Endometrial microvascular endothelial cells (primary cell): ENCODE measurements around the gene STK33. TPM values are rescaled to one million over a fixed set of nuclear protein-coding genes. Genes with fewer than 3 reads are reported as not detected.

Experiments used
- in situ Hi-C: cut with HindIII; loops from 2 replicates; pipeline ENCODE4 v1.10.0; 2017; ENCODE audit warnings: low sequenced_read_pairs, low pct_unique_long_range_greater_than_20kb; ENCODE audit errors: inconsistent ontology term
- total RNA-seq: library from RNA; depleted of rRNA; stranded (reverse); fragments of >200 nt; gene quantifications from one replicate; pipeline ENCODE4 v1.2.3, GENCODE V29; 2015; ENCODE audit errors: inconsistent ontology term

The STK33 gene
- total RNA-seq, 1 donor from 2014 or later = 0.28 TPM

DNA sequence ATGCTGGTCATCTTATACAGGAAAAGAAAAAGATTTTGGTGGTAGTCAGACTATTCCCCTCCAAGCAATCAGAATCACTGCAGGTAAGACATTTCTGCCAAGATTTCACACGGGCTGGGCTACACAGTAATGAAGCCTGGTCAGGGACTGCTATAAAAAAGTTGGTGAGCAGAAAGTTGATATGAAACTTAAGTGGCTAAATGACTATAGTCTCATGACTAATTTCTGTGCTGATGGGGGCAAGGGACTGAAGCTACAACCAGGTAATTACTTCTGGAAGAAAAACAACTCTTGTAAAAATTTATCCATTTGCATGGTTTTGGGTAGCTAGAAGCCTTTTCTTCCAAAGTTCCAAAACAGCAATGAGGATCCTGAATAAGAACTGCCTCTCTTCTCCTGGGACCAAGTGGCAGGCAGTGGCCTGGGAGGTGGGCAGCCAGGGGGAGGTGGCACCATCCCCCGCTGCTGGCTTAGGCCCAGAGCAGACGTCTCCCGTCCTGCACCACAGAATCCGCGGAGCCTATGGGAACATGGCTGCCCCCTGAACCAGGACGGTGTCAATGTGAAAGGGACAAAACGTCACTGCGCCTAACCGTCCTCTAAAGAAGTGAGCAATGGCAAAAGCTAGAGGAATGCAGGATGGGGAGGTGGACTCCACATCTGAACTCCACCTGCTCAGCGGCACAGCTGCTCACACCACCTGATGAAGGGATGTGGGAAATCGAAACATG lies 207.7 kb downstream of the STK33 start:
- in situ Hi-C loops = no loop called here

DNA sequence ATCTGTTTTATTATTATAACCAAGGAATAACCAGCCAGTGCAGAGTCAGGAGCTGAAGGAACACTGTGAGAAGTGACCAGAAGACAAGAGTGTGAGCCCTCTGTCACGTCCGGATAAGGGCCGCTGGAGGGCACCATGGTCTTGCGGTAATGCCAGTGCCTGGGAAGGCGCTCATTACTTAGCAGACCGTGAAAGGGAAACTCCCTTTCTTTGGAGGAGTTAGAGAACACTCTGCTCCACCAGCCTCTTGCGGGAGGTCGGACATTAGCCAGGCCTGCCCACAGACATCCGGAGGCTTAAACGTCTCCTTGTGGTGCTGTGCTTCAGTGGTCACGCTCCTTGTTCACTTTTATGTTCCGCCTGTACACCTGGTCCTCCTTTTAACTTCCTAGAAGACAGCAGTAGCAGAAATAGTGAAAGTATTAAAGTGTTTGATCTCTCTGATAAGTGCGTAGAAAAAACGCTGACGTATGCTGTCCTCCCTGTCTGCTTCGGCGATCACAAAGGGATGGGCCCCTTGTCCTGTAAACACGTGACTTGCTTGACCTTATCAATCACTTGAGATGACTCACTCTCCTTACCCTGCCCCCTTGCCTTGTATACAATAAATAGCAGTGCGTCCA lies 209.7 kb downstream of the STK33 start:
- in situ Hi-C loops = no loop called here

DNA sequence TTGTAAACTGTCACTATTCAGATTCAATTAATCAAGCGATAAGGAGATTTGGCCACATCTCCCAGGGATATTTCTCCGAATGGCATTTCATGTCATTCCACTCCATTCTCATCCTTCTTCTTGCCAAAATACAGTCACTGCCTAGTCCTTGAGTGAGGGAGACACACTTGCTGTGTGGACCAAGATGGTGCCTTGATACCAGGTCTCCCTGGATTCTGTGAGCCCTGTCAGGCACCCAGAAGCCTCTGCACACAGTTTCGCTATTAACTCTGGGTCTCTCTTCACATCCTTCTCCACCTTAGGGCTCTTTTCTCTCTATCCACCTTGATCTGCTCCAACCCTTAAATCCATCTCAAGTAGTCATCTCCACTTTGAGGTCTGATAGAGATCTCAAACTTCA lies 210.4 kb downstream of the STK33 start:
- in situ Hi-C loops = no loop called here

DNA sequence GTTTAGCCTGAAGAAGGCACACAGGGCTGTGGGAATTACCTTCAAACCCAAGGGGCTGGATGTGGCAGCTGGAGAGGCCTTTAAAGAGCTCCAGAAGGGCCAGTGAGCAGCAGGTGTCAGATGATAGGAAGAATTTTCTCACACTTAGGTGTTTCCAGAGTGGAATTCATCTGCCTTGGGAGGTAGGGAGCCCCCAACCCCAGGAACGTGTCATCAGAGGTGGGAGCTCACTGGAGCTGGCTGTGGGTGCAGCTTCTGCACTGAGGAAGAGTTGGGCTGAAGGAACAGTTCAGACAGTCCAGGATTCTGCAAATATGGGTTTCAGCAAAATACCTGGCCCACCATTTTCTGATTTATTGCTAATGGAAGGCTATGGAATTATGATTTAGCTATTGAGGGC lies 210.8 kb downstream of the STK33 start:
- in situ Hi-C loops = no loop called here

DNA sequence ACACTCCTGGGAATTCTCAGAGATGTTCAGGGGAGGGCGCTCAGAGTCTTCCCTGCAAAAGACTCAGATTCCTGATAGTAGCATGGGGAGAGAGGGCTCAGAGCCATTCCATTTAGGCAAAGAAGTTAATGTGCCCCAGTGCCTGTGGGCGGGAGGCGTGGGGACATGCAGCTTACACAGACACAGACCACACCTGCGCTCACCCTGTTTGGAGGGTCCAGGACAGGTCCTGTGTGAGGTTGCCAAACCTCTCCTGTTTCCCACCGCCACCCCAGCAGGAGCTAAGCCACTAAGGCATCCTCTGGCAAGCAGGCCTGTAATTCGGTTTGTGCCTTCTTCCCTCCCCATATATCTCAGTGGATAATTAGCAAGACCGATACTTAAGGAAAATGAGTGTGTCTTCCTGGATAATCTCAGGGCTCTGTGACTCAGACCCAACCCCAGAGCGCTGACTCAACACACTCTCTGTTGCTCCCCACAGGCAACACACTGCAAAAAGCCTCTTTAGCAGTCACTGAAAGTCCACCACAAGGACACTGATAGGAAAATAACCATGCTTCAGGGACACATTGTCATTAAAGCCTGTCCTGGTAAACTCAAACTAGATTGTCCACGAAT lies 211.5 kb downstream of the STK33 start:
- in situ Hi-C loops = no loop called here

DNA sequence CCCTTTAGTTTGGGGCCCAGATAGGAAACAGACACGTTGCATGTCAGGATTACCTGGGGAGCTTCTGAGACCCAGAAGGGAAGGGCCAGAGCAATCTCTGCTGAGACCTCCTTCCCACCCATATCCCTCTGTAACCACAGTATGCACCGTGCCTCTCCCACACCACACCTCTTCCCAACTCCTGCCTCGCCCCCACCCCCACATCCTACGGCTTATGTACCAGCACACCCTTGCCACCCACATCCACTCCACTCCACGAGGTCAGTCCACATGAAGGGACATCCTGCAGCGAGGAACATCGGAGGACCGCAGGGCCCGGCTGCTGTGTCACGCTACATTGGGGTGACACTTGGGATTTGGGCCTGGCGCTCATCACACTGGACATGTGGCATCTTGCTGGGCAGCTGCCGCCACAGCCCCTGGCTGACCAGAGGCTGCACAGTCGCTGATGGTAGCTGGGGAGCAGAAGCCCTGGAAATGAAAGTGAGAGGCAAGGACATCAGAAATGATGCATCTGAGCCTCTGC lies 212.1 kb downstream of the STK33 start:
- in situ Hi-C loops = no loop called here

DNA sequence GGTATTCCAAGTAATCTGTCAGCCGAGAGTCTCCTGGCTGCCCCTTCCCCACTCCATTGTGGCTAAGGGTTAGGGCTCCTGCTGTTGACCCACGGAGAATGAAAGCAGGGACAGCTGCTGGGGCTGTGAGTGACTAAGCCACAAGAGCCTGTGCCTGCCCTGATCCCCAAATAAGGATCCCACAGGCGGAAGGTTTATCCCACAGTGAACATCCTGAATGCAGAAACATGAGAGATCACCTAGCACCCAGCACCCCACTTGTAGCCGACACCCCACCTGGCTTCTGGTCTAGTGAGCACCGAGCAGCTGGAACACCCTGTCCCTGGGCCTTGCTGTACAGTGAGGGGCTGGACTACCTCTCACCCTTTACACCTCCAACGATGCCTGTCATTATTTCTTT lies 212.7 kb downstream of the STK33 start:
- in situ Hi-C loops = no loop called here

DNA sequence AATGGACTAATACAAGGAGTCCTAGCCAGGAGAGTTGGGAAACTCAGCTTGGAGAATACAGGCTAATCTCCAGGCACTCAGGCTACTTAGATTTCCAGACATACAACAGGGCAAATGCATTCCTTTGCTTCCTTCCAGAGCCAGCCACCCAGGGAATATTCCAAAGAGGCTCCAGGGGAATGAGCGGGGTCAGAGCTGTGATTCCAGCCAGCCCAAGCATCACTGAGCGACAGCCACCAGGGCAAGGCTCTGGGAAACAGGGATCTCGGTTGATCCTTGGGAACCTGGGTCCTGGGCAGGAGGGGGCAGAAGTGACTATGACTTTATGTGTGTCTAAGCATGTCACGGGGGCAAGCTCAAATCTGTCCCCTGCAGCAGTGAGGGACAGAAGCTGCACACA lies 218.1 kb downstream of the STK33 start:
- in situ Hi-C loops = no loop called here

DNA sequence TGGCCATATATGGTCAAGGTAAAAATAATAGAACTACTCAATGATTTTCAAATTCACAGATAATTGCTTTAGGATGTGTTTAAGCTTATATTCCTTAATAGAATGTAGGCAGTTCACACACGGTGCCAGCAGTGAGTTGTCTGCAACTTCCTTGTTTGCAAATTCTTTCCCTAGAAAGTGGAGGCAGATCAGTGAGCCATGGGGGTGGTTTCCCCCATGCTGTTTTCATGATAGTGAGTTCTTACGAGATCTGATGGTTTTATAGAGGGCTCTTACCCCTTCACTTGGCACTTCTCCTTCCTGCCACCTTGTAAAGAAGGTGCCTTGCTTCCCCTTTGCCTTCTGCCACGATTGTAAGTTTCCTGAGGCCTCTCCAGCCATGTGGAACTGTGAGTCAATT lies 218.6 kb downstream of the STK33 start:
- in situ Hi-C loops = no loop called here

DNA sequence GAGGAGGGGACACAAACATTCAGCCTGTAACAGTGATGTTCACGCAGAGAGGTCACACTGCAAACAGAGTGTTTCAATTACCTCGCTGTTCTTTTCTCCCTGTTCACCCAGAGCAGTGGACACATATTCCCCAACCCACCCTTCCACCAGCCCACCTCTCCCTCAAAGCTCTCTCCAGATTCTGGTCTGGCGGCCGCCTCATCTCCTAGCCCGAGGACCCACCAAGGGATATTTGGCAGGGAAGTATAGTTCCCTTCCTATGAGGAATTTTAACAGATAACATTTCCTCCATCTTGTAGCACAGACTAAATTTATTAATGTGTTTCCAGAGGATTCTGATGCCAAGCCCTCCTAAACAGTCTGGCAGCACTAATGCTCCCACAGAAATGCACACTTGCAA lies 219.3 kb downstream of the STK33 start:
- in situ Hi-C loops = no loop called here

DNA sequence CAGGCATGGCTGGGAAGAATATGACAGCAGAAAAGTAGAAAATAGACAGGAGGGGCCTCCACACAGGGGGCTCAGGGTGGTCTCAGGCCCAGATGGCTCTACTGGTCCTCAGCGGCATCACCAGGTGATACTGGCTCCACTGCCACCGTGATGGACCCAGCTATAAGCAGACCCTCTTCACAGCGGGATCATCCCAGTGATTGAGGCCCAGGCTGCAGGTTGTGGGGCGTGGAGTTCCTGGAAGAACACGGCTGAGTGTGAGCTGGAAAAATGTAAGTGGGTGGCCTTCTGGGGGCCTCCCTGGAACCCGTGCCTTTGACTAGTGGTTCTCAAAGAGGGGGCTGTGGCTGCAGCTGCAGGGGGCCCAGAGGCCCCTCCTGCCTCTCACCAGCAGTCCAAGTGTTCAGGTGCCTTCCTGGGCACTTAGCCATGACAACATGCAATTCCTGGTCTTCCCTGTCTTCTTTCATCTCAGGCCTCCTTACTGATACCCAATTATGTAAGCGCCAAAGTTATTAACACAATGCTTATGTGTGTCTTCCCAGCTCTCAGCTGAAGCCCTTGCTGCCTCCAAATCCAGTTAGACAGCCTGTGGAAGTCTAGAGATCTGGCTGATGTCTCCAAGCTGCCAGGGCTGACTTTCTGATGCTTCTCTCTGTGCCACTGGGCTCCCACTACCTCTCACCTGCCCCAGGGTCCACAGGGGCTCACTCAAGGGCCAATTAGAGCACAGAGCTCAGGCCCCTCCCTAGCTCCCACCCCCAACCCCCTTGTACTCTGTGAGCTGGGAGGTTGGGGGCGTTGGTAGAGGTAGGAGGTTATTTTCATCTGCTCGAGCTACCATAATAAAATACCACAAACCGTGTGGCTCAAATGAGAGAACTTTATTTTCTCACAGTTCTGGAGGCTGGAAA lies 220.3 kb downstream of the STK33 start:
- in situ Hi-C loops = no loop called here

DNA sequence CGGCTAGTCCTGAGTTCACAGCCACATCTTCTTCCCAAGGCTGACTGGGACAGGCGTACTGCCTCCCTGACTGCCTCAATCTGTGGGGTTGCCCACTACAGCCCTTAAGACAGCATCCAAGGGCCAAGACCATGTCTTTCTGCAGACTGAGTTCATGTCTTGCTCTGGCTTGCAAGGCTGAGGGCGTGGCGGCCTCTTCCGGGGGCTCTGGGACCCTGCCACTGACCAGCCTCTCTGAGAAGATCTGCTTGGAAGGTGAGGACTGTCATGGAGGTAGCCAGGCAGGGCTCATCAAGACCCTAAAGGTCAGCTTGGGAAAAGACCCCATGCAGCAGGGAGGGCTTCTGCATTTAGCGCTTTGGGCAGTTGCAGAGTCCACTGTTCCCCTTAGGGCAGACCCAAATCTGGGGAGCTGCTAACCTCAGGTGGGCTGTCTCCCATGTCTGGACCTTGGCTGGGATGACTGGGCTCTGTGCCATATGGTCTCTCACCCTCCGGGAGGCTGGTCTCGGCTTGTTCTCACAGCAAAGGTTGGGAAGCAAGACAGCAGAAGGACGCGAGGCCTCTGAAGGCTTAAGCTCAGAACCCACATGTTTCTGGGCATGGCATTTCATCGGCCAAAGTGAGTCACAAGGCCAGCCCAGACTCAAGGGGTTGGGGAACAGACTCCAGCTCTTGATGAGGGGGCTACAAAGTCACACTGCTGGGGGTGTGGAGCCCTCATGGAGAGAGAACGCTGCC lies 221.2 kb downstream of the STK33 start:
- in situ Hi-C loops = no loop called here

DNA sequence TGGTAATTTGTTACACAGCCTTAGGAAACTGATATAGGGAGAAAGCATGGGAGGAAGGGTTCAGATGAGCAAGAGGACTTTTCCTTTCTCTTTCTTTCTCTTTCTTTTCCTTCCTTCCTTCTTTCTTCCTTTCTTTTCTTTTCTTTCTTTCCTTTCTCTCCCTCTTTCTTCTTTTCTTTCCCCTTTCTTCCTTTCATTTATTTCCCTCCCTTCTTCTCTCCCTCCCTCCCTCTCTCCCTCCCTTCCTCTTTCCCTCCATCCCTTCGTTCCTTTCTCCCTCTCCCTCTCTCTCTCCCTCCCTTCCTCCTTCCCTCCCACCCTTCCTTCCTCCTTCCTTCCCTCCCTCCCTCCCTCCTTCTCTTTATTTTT lies 222.5 kb downstream of the STK33 start:
- in situ Hi-C loops = no loop called here

DNA sequence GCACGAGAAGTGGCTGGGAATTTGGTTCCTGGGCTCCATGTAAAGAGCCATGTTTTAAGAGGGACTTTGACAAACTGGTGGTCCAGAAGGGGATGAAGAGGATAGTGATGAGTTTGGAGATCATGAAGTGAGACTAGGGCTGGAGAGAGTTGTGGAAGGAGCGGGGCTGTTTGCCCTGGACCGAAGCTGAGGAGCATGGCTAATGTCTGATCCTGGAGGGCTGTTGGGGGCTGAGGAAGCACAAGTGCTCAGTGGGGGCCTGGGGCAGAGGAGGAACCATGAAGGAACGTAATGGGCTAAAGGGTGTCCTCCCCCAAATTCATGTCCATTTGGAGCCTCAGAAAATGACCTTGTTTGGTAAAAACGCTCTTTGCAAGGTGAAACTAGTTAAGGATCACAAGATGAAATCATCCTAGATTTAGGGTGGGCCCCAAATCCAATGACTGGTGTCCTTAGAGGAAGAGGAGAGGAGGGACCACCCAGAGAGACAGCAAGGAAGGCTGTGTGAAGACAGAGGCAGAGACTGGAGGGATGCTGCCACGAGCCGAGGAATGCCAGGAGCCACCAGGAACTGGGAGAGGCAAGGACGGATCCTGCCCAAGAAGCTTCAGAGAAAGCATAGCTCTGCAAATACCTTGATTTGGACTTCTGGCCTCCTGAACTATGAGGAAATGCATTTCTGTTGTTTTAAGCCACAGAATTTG lies 223.1 kb downstream of the STK33 start:
- in situ Hi-C loops = no loop called here

DNA sequence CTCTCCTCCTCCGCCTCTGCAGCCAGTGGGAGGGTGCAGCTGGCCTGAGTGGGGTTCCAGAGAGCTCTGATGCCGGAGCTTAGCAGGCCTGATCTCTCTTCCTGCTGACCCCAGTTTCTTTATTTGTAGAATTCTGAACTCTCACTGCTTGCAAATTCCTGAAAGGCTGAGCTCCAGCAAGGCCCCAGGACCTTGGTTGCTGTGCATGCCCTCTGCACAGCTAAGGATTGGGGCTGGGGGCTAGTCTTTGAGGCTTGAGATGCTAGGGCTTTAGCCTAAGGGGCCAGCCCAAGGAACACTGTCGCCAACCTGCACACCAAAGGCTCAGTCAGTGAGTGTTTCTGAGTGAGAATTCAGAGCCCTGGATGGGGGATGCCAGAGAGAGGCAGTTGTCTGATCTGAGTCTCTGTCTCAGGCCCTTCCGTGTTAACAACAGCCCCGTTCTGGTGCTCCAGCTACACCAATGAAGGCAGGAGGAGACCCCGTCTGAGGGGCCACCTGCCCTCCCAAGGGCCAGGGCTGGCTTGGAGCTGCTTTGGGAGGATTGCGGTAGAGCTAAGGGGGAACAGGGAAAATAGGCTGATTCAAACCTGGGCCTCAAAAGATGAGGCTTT lies 224.3 kb downstream of the STK33 start:
- in situ Hi-C loops = no loop called here

DNA sequence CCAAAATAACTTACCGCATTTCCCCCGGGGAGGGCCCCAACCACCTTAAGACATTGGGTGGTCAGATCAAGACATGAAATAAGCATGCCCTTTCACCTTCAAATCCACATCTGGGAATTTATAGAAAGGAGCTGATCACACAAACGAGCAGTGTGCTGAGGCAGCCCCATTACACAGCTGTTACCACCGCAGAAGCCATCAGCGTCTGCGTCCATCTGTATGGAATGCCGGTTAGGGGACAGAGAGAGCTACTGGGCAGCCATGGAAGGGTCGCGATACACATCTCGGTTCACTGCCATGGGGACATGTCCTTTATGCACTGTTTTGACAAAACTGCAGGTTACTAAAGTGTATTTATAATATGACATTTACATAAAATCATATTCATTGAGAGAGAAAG lies 225.3 kb downstream of the STK33 start:
- in situ Hi-C loops = no loop called here

DNA sequence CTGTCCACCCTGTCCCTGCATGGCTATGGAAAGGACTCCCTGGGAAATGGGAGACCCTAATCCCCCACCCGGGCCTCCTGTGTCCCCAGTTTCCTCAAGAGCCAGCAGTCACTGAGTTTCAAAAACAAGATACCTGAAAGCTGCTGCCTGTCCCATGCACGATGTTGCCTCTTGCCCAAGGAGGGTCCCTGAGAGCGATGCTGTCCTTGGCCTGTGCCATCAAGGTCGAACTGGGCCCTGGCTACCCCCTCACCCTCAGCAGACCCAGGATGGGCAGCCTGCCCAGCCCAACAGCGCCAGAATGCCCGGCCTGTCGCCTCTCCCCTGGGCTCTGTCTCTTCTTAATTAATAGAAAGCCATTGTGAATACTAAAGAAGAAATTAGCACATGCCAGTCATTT lies 225.8 kb downstream of the STK33 start:
- in situ Hi-C loops = no loop called here

DNA sequence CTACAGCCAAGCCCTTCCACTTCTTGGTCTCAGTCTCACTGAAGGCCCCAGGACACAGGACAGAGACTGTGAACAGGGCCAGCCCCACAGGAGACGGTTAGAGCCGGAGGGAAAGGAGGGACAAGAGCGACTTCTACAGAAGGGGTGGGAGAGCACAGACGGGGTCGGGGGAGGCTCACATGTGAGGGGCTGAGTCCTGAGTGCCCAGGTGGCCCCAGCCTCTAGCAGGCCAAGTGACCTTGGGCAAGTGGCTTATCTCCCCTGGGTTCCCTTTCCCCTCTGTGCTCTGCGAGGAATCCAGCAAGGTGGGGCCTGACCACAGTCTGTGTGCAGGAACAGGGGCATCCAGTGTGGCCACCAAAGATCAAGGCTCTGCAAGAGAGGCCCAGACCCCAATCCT lies 227.7 kb downstream of the STK33 start:
- in situ Hi-C loops = no loop called here
